Measurements from ENCODE around the gene TSN.
"Not testable (repeated sequence)": the region's sequence is repeated elsewhere in the genome, so short reads cannot be mapped to it uniquely, and the experiment has no call there.

Gene TSN

GRCh38 chr2:121796239-121796638, 40.8 kb downstream of the TSN start:
- DNase-seq (ENCODE audit: low read depth) = no peak
- TF ChIP-seq CTCF (IDR thresholded peaks at IDR 0.05; ENCODE audit: control insufficient read depth, extremely low read depth, insufficient read depth) = no peak
- H3K4me3 ChIP-seq (ENCODE audit: low read depth, low read length) = no peak overlapping the region

DNA sequence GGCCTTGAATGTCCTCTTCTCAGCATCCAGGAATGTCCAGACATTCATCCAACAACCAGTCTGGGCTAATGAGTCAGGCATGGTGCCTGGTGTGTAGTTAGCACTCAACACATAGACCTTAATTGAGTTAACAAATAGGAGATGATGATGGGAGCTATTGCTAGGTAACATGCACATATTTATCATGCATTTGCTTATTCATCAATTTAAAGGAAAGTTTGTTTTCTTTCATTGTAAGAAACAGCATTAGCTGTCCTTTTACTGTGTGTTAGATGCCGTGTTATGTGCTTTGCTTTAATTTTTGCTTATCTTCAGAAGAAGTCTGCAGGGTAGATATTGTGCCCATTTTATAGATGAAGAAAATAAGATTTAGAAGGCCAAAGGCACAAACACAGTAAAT, 43.2 kb downstream of the TSN start:
- H3K4me3 ChIP-seq (ENCODE audit: low read depth, low read length) = no peak overlapping the region

GRCh38 chr2:121801916-121802315, 46.5 kb downstream of the TSN start:
- TF ChIP-seq CTCF (IDR thresholded peaks at IDR 0.05; ENCODE audit: control insufficient read depth, extremely low read depth, insufficient read depth) = no peak
- DNase-seq (ENCODE audit: low read depth) = no peak
- no peak overlapping the region for H3K4me3 ChIP-seq (ENCODE audit: low read depth, low read length)

More for the DNA sequence above, 43.2 kb downstream of the TSN start:
- DNase-seq (ENCODE audit: low read depth) = no peak
- no peak for TF ChIP-seq CTCF (IDR thresholded peaks at IDR 0.05; ENCODE audit: control insufficient read depth, extremely low read depth, insufficient read depth)

DNA sequence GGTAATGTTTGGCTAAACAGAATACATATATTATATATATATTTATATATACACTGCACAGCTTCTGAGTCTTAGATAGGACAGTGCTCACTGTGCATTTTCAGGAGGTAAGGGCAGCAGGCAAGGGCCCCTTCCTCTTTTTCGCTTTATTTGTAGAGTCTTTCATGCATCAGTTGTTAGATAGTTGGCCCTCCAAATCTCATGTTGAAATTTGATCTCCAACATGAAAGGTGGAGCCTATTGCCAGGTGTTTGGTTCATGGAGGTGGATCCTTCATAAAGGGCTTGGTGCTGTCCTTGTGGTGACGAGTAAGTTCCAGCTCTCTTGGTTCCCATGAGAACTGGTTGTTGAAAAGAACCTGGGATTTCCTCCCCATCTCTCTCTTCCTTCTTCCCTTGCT, 48.1 kb downstream of the TSN start:
- DNase-seq (ENCODE audit: low read depth) = no peak
- no peak overlapping the region for H3K4me3 ChIP-seq (ENCODE audit: low read depth, low read length)
- TF ChIP-seq CTCF (IDR thresholded peaks at IDR 0.05; ENCODE audit: control insufficient read depth, extremely low read depth, insufficient read depth) = no peak

DNA sequence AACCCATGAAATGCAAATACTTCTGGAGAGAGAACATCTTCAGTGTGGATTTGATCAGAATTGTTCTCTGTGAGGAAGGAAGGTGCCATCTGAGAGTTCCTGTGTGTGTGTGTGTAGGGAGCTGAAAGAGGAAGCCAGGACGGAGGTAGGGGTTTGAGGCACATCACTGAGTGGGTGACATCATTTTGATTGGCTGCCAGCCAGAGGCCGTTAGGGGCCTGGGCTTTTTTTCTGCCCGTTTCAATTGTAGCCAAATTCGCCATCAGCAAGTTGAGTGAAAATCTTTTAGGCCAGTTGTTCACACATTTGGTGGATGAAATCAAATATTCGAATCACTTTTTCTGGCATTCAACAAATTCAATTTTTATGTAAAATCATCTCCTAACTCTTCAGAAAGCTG, 48.9 kb downstream of the TSN start:
- H3K4me3 ChIP-seq (ENCODE audit: low read depth, low read length) = no peak overlapping the region
- TF ChIP-seq CTCF (IDR thresholded peaks at IDR 0.05; ENCODE audit: control insufficient read depth, extremely low read depth, insufficient read depth) = no peak
- no peak for DNase-seq (ENCODE audit: low read depth)

DNA sequence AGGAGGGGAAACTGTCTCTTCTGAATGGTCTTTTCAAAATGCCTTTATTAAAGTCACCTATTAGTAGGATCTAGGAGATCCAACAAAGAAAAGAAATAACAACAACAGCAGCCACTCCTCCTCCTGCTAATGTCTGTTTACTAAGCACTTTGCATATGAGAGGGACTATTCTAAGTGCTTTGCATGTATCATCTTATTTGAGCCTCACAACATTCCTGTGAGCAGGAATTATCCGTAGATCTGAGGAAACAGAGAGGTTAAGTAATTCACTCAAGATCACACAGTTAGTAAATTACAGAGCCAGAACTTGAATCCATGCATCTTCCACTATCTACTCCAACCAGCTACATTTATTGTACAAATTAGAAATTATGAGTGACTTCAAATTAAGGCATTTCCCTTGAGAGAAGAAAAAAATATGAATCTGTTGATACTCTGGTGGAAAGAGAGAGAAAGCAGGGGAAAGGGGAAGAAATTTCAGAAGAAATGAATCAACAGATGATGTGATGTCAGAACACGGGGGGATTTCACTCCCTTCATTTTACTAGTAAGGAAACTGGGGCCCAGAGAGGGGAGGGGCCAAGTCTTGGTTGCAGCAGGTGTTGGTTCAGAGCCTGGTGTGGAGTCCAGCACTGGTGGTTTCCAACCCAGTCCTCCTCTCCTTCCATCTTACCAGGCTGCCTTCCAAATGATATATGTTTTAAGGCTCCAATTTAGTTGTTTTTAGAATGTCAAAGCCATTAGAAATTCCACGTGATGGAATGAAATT, 49.7 kb downstream of the TSN start:
- no peak overlapping the region for H3K4me3 ChIP-seq (ENCODE audit: low read depth, low read length)
- no peak for DNase-seq (ENCODE audit: low read depth)
- TF ChIP-seq CTCF (IDR thresholded peaks at IDR 0.05; ENCODE audit: control insufficient read depth, extremely low read depth, insufficient read depth) = no peak

DNA sequence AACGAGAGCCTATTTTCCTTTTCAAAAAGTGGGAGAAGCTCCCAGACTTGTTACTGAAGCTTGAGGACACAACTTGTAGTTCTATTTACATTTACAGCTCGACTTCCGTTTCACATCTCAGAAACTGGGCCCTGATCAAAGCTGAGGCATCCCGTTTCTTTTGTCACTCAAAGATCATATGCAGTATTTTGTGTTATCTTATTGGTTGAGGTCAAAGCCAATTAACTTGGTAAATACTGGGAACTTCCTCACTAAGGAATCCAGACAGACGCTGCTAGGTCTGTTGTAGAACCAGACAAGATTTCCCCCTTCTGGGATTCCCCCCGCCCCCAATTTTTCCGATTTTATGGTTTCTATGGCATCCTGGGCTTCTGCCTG, 50.3 kb downstream of the TSN start:
- DNase-seq (ENCODE audit: low read depth) = no peak
- no peak overlapping the region for H3K4me3 ChIP-seq (ENCODE audit: low read depth, low read length)
- no peak for TF ChIP-seq CTCF (IDR thresholded peaks at IDR 0.05; ENCODE audit: control insufficient read depth, extremely low read depth, insufficient read depth)

- not testable (repeated sequence) for DNase-seq (ENCODE audit: low read depth); H3K4me3 ChIP-seq (ENCODE audit: low read depth, low read length)
Measured at GRCh38 chr2:121807771-121808170, 52.3 kb downstream of the TSN start.
